Measurements from ENCODE around the gene TNNI3K.

The TNNI3K gene

GRCh38 chr1:74395571-74395970 lies 160.4 kb downstream of the TNNI3K start:
- no peak overlapping the region for H3K27ac Mint-ChIP-seq
- H3K27me3 Mint-ChIP-seq: no peaks in the 10 kb centered on the region
- no peaks in the 10 kb centered on the region for H3K9me3 Mint-ChIP-seq
- H3K4me3 Mint-ChIP-seq: no peak overlapping the region
- H3K4me1 Mint-ChIP-seq (ENCODE audit: low read depth): no peaks in the 10 kb centered on the region
- H3K36me3 Mint-ChIP-seq (ENCODE audit: low read depth): no peaks in the 10 kb centered on the region

GRCh38 chr1:74396462-74396861 lies 161.3 kb downstream of the TNNI3K start:
- no peaks in the 10 kb centered on the region for H3K36me3 Mint-ChIP-seq (ENCODE audit: low read depth)
- H3K27ac Mint-ChIP-seq: no peak overlapping the region
- no peak overlapping the region for H3K4me3 Mint-ChIP-seq

GRCh38 chr1:74396933-74397332 lies 161.7 kb downstream of the TNNI3K start:
- H3K9me3 Mint-ChIP-seq: no peaks in the 10 kb centered on the region
- H3K4me3 Mint-ChIP-seq: no peak overlapping the region
- no peaks in the 10 kb centered on the region for H3K36me3 Mint-ChIP-seq (ENCODE audit: low read depth)
- no peaks in the 10 kb centered on the region for H3K4me1 Mint-ChIP-seq (ENCODE audit: low read depth)
- H3K27me3 Mint-ChIP-seq: no peaks in the 10 kb centered on the region
- no peak overlapping the region for H3K27ac Mint-ChIP-seq

More at GRCh38 chr1:74396462-74396861, 161.3 kb downstream of the TNNI3K start:
- Mint-ChIP-seq H3K4me1 (ENCODE audit: low read depth) (no peaks in the 10 kb centered on the region), H3K9me3 (no peaks in the 10 kb centered on the region), H3K27me3 (no peaks in the 10 kb centered on the region)

- no peak overlapping the region for H3K27ac Mint-ChIP-seq
- no peaks in the 10 kb centered on the region for H3K4me1 Mint-ChIP-seq (ENCODE audit: low read depth)
- no peak overlapping the region for H3K4me3 Mint-ChIP-seq
- H3K36me3 Mint-ChIP-seq (ENCODE audit: low read depth): no peaks in the 10 kb centered on the region
- H3K27me3 Mint-ChIP-seq: no peaks in the 10 kb centered on the region
- H3K9me3 Mint-ChIP-seq: no peaks in the 10 kb centered on the region
These were observed 164.1 kb downstream of the TNNI3K start for GRCh38 chr1:74399249-74399648.

GRCh38 chr1:74402873-74403272 lies 167.7 kb downstream of the TNNI3K start:
- H3K9me3 Mint-ChIP-seq: no peaks in the 10 kb centered on the region
- H3K4me3 Mint-ChIP-seq: no peak overlapping the region
- H3K36me3 Mint-ChIP-seq (ENCODE audit: low read depth): no peaks in the 10 kb centered on the region
- H3K27ac Mint-ChIP-seq: no peak overlapping the region
- H3K27me3 Mint-ChIP-seq: no peaks in the 10 kb centered on the region
- no peaks in the 10 kb centered on the region for H3K4me1 Mint-ChIP-seq (ENCODE audit: low read depth)

GRCh38 chr1:74403606-74404005 lies 168.4 kb downstream of the TNNI3K start:
- no peak overlapping the region for H3K4me3 Mint-ChIP-seq
- no peaks in the 10 kb centered on the region for H3K9me3 Mint-ChIP-seq
- H3K36me3 Mint-ChIP-seq (ENCODE audit: low read depth): no peaks in the 10 kb centered on the region
- no peaks in the 10 kb centered on the region for H3K27me3 Mint-ChIP-seq
- H3K4me1 Mint-ChIP-seq (ENCODE audit: low read depth): no peaks in the 10 kb centered on the region
- H3K27ac Mint-ChIP-seq: no peak overlapping the region

GRCh38 chr1:74406759-74407158 lies 171.6 kb downstream of the TNNI3K start:
- Mint-ChIP-seq H3K4me1 (ENCODE audit: low read depth) (no peaks in the 10 kb centered on the region), H3K27me3 (no peaks in the 10 kb centered on the region), H3K36me3 (ENCODE audit: low read depth) (no peaks in the 10 kb centered on the region), H3K27ac (no peak overlapping the region), H3K4me3 (no peak overlapping the region), H3K9me3 (no peaks in the 10 kb centered on the region)

- Mint-ChIP-seq H3K27ac (no peak overlapping the region), H3K27me3 (no peaks in the 10 kb centered on the region), H3K36me3 (ENCODE audit: low read depth) (no peaks in the 10 kb centered on the region), H3K4me3 (no peak overlapping the region), H3K4me1 (ENCODE audit: low read depth) (no peaks in the 10 kb centered on the region), H3K9me3 (no peaks in the 10 kb centered on the region)
These were observed 172.7 kb downstream of the TNNI3K start for GRCh38 chr1:74407902-74408301.

GRCh38 chr1:74412244-74412643 lies 177.1 kb downstream of the TNNI3K start:
- no peaks in the 10 kb centered on the region for H3K9me3 Mint-ChIP-seq
- H3K27ac Mint-ChIP-seq: no peak overlapping the region
- H3K36me3 Mint-ChIP-seq (ENCODE audit: low read depth): no peaks in the 10 kb centered on the region
- H3K4me3 Mint-ChIP-seq: no peak overlapping the region
- no peaks in the 10 kb centered on the region for H3K4me1 Mint-ChIP-seq (ENCODE audit: low read depth)
- no peaks in the 10 kb centered on the region for H3K27me3 Mint-ChIP-seq

GRCh38 chr1:74415935-74416334 lies 180.7 kb downstream of the TNNI3K start:
- H3K9me3 Mint-ChIP-seq: no peaks in the 10 kb centered on the region
- no peaks in the 10 kb centered on the region for H3K27me3 Mint-ChIP-seq
- no peaks in the 10 kb centered on the region for H3K36me3 Mint-ChIP-seq (ENCODE audit: low read depth)
- H3K4me3 Mint-ChIP-seq: no peak overlapping the region
- no peak overlapping the region for H3K27ac Mint-ChIP-seq
- no peaks in the 10 kb centered on the region for H3K4me1 Mint-ChIP-seq (ENCODE audit: low read depth)

- H3K27me3 Mint-ChIP-seq: no peaks in the 10 kb centered on the region
- no peak overlapping the region for H3K27ac Mint-ChIP-seq
- H3K36me3 Mint-ChIP-seq (ENCODE audit: low read depth): no peaks in the 10 kb centered on the region
- H3K9me3 Mint-ChIP-seq: no peaks in the 10 kb centered on the region
- no peak overlapping the region for H3K4me3 Mint-ChIP-seq
- no peaks in the 10 kb centered on the region for H3K4me1 Mint-ChIP-seq (ENCODE audit: low read depth)
These were observed 184.4 kb downstream of the TNNI3K start for GRCh38 chr1:74419611-74420010.

GRCh38 chr1:74420467-74420866 lies 185.3 kb downstream of the TNNI3K start:
- no peaks in the 10 kb centered on the region for H3K36me3 Mint-ChIP-seq (ENCODE audit: low read depth)
- no peak overlapping the region for H3K4me3 Mint-ChIP-seq
- no peaks in the 10 kb centered on the region for H3K9me3 Mint-ChIP-seq
- H3K4me1 Mint-ChIP-seq (ENCODE audit: low read depth): no peaks in the 10 kb centered on the region
- H3K27ac Mint-ChIP-seq: no peak overlapping the region
- H3K27me3 Mint-ChIP-seq: no peaks in the 10 kb centered on the region

GRCh38 chr1:74422421-74423292 lies 187.5 kb downstream of the TNNI3K start:
- Mint-ChIP-seq H3K9me3 (no peaks in the 10 kb centered on the region), H3K27ac (no peak overlapping the region), H3K36me3 (ENCODE audit: low read depth) (no peaks in the 10 kb centered on the region), H3K27me3 (no peaks in the 10 kb centered on the region), H3K4me1 (ENCODE audit: low read depth) (no peaks in the 10 kb centered on the region), H3K4me3 (no peak overlapping the region)

GRCh38 chr1:74423471-74423870 lies 188.3 kb downstream of the TNNI3K start:
- no peaks in the 10 kb centered on the region for H3K9me3 Mint-ChIP-seq
- no peaks in the 10 kb centered on the region for H3K4me1 Mint-ChIP-seq (ENCODE audit: low read depth)
- H3K27ac Mint-ChIP-seq: no peak overlapping the region
- no peak overlapping the region for H3K4me3 Mint-ChIP-seq
- H3K36me3 Mint-ChIP-seq (ENCODE audit: low read depth): no peaks in the 10 kb centered on the region
- H3K27me3 Mint-ChIP-seq: no peaks in the 10 kb centered on the region

- no peak overlapping the region for H3K4me3 Mint-ChIP-seq
- no peaks in the 10 kb centered on the region for H3K27me3 Mint-ChIP-seq
- H3K4me1 Mint-ChIP-seq (ENCODE audit: low read depth): no peaks in the 10 kb centered on the region
- H3K27ac Mint-ChIP-seq: no peak overlapping the region
- no peaks in the 10 kb centered on the region for H3K36me3 Mint-ChIP-seq (ENCODE audit: low read depth)
- no peaks in the 10 kb centered on the region for H3K9me3 Mint-ChIP-seq
These were observed 190.5 kb downstream of the TNNI3K start for GRCh38 chr1:74425676-74426075.

All from stimulated activated naive CD8-positive, alpha-beta T cell treated with anti-CD3 and anti-CD28 coated beads, Interleukin-15, Interleukin-2, amounts not matched to agents 100 ng/mL and 50 ng/mL, for 24 hours (primary cell).